Esophagus (tissue), 2 donors: ENCODE data around the gene AUTS2. TPM values are rescaled to one million over a fixed set of nuclear protein-coding genes. Genes with fewer than 3 reads are reported as not detected.

ENCODE experiments used
- H3K27ac ChIP-seq, 2 donors: one replicate each; pipeline ENCODE4 v1.5.1; 2013; ENCODE audit warnings: low read depth in 2 of 2, mild to moderate bottlenecking in 2 of 2, inconsistent platforms in 1 of 2, low read length in 1 of 2, moderate library complexity in 1 of 2
- H3K27me3 ChIP-seq, 2 donors: one replicate each; pipeline ENCODE4 v1.6.1; 2013; ENCODE audit warnings: low read length in 2 of 2, control low read depth in 1 of 2, mild to moderate bottlenecking in 1 of 2; ENCODE audit not compliant: insufficient read depth in 2 of 2, control insufficient read depth in 1 of 2
- H3K36me3 ChIP-seq, 2 donors: one replicate each; pipeline ENCODE4 v1.6.1; 2013; ENCODE audit warnings: low read length in 1 of 2; ENCODE audit not compliant: control insufficient read depth in 2 of 2, insufficient read depth in 2 of 2
- H3K4me1 ChIP-seq, 2 donors: one replicate each; pipeline ENCODE4 v1.6.1; 2013; ENCODE audit warnings: low read length in 1 of 2; ENCODE audit not compliant: control insufficient read depth in 2 of 2, insufficient read depth in 2 of 2
- H3K4me3 ChIP-seq, 2 donors: one replicate each; pipeline ENCODE4 v1.5.1; 2013; ENCODE audit warnings: low read length in 2 of 2, mild to moderate bottlenecking in 2 of 2, low read depth in 1 of 2, moderate library complexity in 1 of 2
- H3K9me3 ChIP-seq, 2 donors: one replicate each; pipeline ENCODE4 v1.6.1; 2013; ENCODE audit warnings: mild to moderate bottlenecking in 2 of 2, low read depth in 1 of 2, low read length in 1 of 2, moderate library complexity in 1 of 2; ENCODE audit not compliant: control insufficient read depth in 2 of 2, insufficient read depth in 1 of 2
- WGBS, 2 donors: extraction: QIAGEN DNeasy Blood & Tissue Kit; methylation state at CpG; one replicate each; pipeline ENCODE4 v1.1.7; 2013; 5-methylcytosine and 5-hydroxymethylcytosine counted together
- polyA plus RNA-seq, 2 donors: library from polyadenylated mRNA; stranded (reverse); fragments of 200-250 nt; gene quantifications; one replicate each; pipeline ENCODE4 v1.2.3, GENCODE V29; 2013
- donor health status: healthy with polysubstance abuse.
- donor health status: Bipolar disorder and iron deficiency.

The AUTS2 gene
- polyA plus RNA-seq, 2 donors, result 8.3 to 15.6 TPM

GRCh38 chr7:70586822-70587221, 988.5 kb downstream of the AUTS2 start:
- no peak overlapping the region for H3K4me3 ChIP-seq
- no peaks in the 10 kb centered on the region for H3K27me3 ChIP-seq
- H3K36me3 ChIP-seq, result no peaks in the 10 kb centered on the region
- peaks cover 3 to 4% of the 10 kb centered on the region in 2 donors for H3K4me1 ChIP-seq
- H3K9me3 ChIP-seq, result no peaks in the 10 kb centered on the region
- no peak overlapping the region for H3K27ac ChIP-seq
- 97 to 100% methylated on average over 1 of the region's 1 CpG for WGBS, 2 donors

- 68 to 88% methylated on average over 4 of the region's 4 CpGs for WGBS, 2 donors
- no peak overlapping the region for H3K4me3 ChIP-seq
- peaks cover 3 to 4% of the 10 kb centered on the region in 2 donors for H3K4me1 ChIP-seq
- H3K27ac ChIP-seq, result no peak overlapping the region
- no peaks in the 10 kb centered on the region for H3K9me3 ChIP-seq
- no peaks in the 10 kb centered on the region for H3K27me3 ChIP-seq
- no peaks in the 10 kb centered on the region for H3K36me3 ChIP-seq
Measured at GRCh38 chr7:70587739-70588138, 989.5 kb downstream of the AUTS2 start.

- no peak overlapping the region for H3K27ac ChIP-seq
- peaks cover 3 to 4% of the 10 kb centered on the region in 2 donors for H3K4me1 ChIP-seq
- H3K9me3 ChIP-seq, result no peaks in the 10 kb centered on the region
- WGBS, 2 donors, result 78 to 91% methylated on average over 10 of the region's 10 CpGs
- H3K27me3 ChIP-seq, result no peaks in the 10 kb centered on the region
- no peaks in the 10 kb centered on the region for H3K36me3 ChIP-seq
- H3K4me3 ChIP-seq, result no peak overlapping the region
Measured at GRCh38 chr7:70588191-70588921, 990.1 kb downstream of the AUTS2 start.

GRCh38 chr7:70589010-70589409, 990.7 kb downstream of the AUTS2 start:
- 89 to 92% methylated on average over 7 of the region's 7 CpGs for WGBS, 2 donors
- no peaks in the 10 kb centered on the region for H3K9me3 ChIP-seq
- H3K36me3 ChIP-seq, result no peaks in the 10 kb centered on the region
- no peaks in the 10 kb centered on the region for H3K27me3 ChIP-seq
- no peak overlapping the region for H3K27ac ChIP-seq
- peaks cover 3 to 4% of the 10 kb centered on the region in 2 donors for H3K4me1 ChIP-seq
- H3K4me3 ChIP-seq, result no peak overlapping the region

GRCh38 chr7:70589590-70589989, 991.3 kb downstream of the AUTS2 start:
- no peaks in the 10 kb centered on the region for H3K36me3 ChIP-seq
- WGBS, 2 donors, result 81 to 89% methylated on average over 3 of the region's 3 CpGs
- H3K9me3 ChIP-seq, result no peaks in the 10 kb centered on the region
- H3K4me3 ChIP-seq, result no peak overlapping the region
- peaks cover under 1% of the 10 kb centered on the region in 2 donors for H3K4me1 ChIP-seq
- H3K27ac ChIP-seq, result no peak overlapping the region
- no peaks in the 10 kb centered on the region for H3K27me3 ChIP-seq

GRCh38 chr7:70590126-70590854, 992.0 kb downstream of the AUTS2 start:
- Histone ChIP-seq H3K4me3 (no peak overlapping the region), H3K27ac (no peak overlapping the region), H3K27me3 (no peaks in the 10 kb centered on the region), H3K9me3 (no peaks in the 10 kb centered on the region), H3K36me3 (no peaks in the 10 kb centered on the region), H3K4me1 (peaks cover 0 to 2% of the 10 kb centered on the region in 2 donors)
- WGBS, 2 donors, result 78 to 87% methylated on average over 11 of the region's 11 CpGs

GRCh38 chr7:70591643-70592042, 993.4 kb downstream of the AUTS2 start:
- Histone ChIP-seq H3K4me3 (no peak overlapping the region), H3K27ac (no peak overlapping the region), H3K36me3 (no peaks in the 10 kb centered on the region), H3K27me3 (no peaks in the 10 kb centered on the region), H3K4me1 (peaks cover 0 to 2% of the 10 kb centered on the region in 2 donors), H3K9me3 (no peaks in the 10 kb centered on the region)
- WGBS, 2 donors, result 73 to 84% methylated on average over 8 of the region's 8 CpGs

- Histone ChIP-seq H3K27ac (no peak overlapping the region), H3K36me3 (no peaks in the 10 kb centered on the region), H3K27me3 (no peaks in the 10 kb centered on the region), H3K4me3 (no peak overlapping the region), H3K9me3 (no peaks in the 10 kb centered on the region), H3K4me1 (peaks cover 0 to 2% of the 10 kb centered on the region in 2 donors)
- 84 to 93% methylated on average over 4 of the region's 4 CpGs for WGBS, 2 donors
Measured at GRCh38 chr7:70592171-70592570, 993.9 kb downstream of the AUTS2 start.

GRCh38 chr7:70594170-70594569, 995.9 kb downstream of the AUTS2 start:
- H3K4me1 ChIP-seq, result peaks cover 0 to 2% of the 10 kb centered on the region in 2 donors
- no peaks in the 10 kb centered on the region for H3K36me3 ChIP-seq
- 95% methylated on average over 4 of the region's 4 CpGs for WGBS, 2 donors
- no peaks in the 10 kb centered on the region for H3K27me3 ChIP-seq
- no peak overlapping the region for H3K27ac ChIP-seq
- H3K4me3 ChIP-seq, result no peak overlapping the region
- no peaks in the 10 kb centered on the region for H3K9me3 ChIP-seq
